ENCODE data around the gene MAPKAP1.

Gene MAPKAP1

GRCh38 chr9:125633116-125633745 is 73.8 kb downstream of the MAPKAP1 start:
- TF ChIP-seq POLR2AphosphoS5 (IDR thresholded peaks at IDR 0.05; ENCODE audit: low read depth, low read length): no peak
- TF ChIP-seq TAF1 (IDR thresholded peaks at IDR 0.05; ENCODE audit: borderline replicate concordance, insufficient read depth, low read length): no peak
- TF ChIP-seq SIN3A (IDR thresholded peaks at IDR 0.05; ENCODE audit: borderline replicate concordance, insufficient read depth, low read length): no peak
- no peak for TF ChIP-seq REST (IDR thresholded peaks at IDR 0.05; ENCODE audit: insufficient read depth in 1 of 2, low read depth in 2 of 2, low read length in 2 of 2)
- TF ChIP-seq FOXP2 (optimal IDR thresholded peaks at IDR 0.05; ENCODE audit: borderline replicate concordance, extremely low read depth, extremely low read length, insufficient read depth): no peak

- TF ChIP-seq REST (IDR thresholded peaks at IDR 0.05; ENCODE audit: insufficient read depth in 1 of 2, low read depth in 2 of 2, low read length in 2 of 2) (no peak), SIN3A (IDR thresholded peaks at IDR 0.05; ENCODE audit: borderline replicate concordance, insufficient read depth, low read length) (no peak)
These were observed 74.5 kb downstream of the MAPKAP1 start for GRCh38 chr9:125632321-125633115.

- TF ChIP-seq REST (IDR thresholded peaks at IDR 0.05; ENCODE audit: insufficient read depth in 1 of 2, low read depth in 2 of 2, low read length in 2 of 2): no peak
- no peak for TF ChIP-seq POLR2AphosphoS5 (IDR thresholded peaks at IDR 0.05; ENCODE audit: low read depth, low read length)
- TF ChIP-seq FOXP2 (optimal IDR thresholded peaks at IDR 0.05; ENCODE audit: borderline replicate concordance, extremely low read depth, extremely low read length, insufficient read depth): no peak
- no peak for TF ChIP-seq SIN3A (IDR thresholded peaks at IDR 0.05; ENCODE audit: borderline replicate concordance, insufficient read depth, low read length)
- TF ChIP-seq TAF1 (IDR thresholded peaks at IDR 0.05; ENCODE audit: borderline replicate concordance, insufficient read depth, low read length): no peak
These were observed 75.5 kb downstream of the MAPKAP1 start for GRCh38 chr9:125631391-125632085.

- no peak for TF ChIP-seq FOXP2 (optimal IDR thresholded peaks at IDR 0.05; ENCODE audit: borderline replicate concordance, extremely low read depth, extremely low read length, insufficient read depth)
- no peak for TF ChIP-seq SIN3A (IDR thresholded peaks at IDR 0.05; ENCODE audit: borderline replicate concordance, insufficient read depth, low read length)
- TF ChIP-seq POLR2AphosphoS5 (IDR thresholded peaks at IDR 0.05; ENCODE audit: low read depth, low read length): no peak
- TF ChIP-seq REST (IDR thresholded peaks at IDR 0.05; ENCODE audit: insufficient read depth in 1 of 2, low read depth in 2 of 2, low read length in 2 of 2): no peak
- TF ChIP-seq TAF1 (IDR thresholded peaks at IDR 0.05; ENCODE audit: borderline replicate concordance, insufficient read depth, low read length): no peak
These were observed 76.6 kb downstream of the MAPKAP1 start for GRCh38 chr9:125630436-125630835.
